T47D (cell line): ENCODE results near the gene SIGLEC12.
"Not testable (repeated sequence)": the region's sequence is repeated elsewhere in the genome, so short reads cannot be mapped to it uniquely, and the experiment has no call there.

Source experiments
- DNase-seq, 2 experiments: peaks; one replicate each; pipeline versions ENCODE4 v3.0.0 to v3.0.0-alpha.2; 2011 to 2012; ENCODE audit warnings: low read depth in 1 of 2, low spot score in 1 of 2
- JUND ChIP-seq: IDR thresholded peaks from 2 replicates; pipeline ENCODE4 v1.6.1; 2012; ENCODE audit warnings: low read depth
- in situ Hi-C: cut with HindIII; loops from 2 replicates; pipeline ENCODE4 v1.10.0; 2016; ENCODE audit warnings: low sequenced_read_pairs, low pct_unique_long_range_greater_than_20kb

SIGLEC12 gene

GRCh38 chr19:51469629-51470028 is 32.0 kb downstream of the SIGLEC12 start:
- no peak for DNase-seq
- in situ Hi-C loops: no loop called here
- no peak for TF ChIP-seq JUND

GRCh38 chr19:51469162-51469561 is 32.4 kb downstream of the SIGLEC12 start:
- in situ Hi-C loops: no loop called here
- TF ChIP-seq JUND: no peak
- DNase-seq: no peak

GRCh38 chr19:51468545-51468920 is 33.1 kb downstream of the SIGLEC12 start:
- DNase-seq: no peak
- in situ Hi-C loops: no loop called here
- TF ChIP-seq JUND: no peak

- no peak for TF ChIP-seq JUND
- no peak for DNase-seq
- in situ Hi-C loops: no loop called here
These were observed 33.6 kb downstream of the SIGLEC12 start for GRCh38 chr19:51467864-51468544.

GRCh38 chr19:51466723-51467122 is 34.9 kb downstream of the SIGLEC12 start:
- in situ Hi-C loops: no loop called here
- TF ChIP-seq JUND: no peak
- no peak for DNase-seq

- in situ Hi-C loops: not testable (repeated sequence)
These were observed 37.5 kb downstream of the SIGLEC12 start for GRCh38 chr19:51463976-51464581.

GRCh38 chr19:51462681-51463080 is 38.9 kb downstream of the SIGLEC12 start:
- no peak for TF ChIP-seq JUND
- in situ Hi-C loops: no loop called here
- no peak for DNase-seq

More at GRCh38 chr19:51463976-51464581, 37.5 kb downstream of the SIGLEC12 start:
- not testable (repeated sequence) for DNase-seq

GRCh38 chr19:51462276-51462675 is 39.3 kb downstream of the SIGLEC12 start:
- TF ChIP-seq JUND: no peak
- in situ Hi-C loops: no loop called here
- no peak for DNase-seq

- DNase-seq: no peak
- no peak for TF ChIP-seq JUND
- in situ Hi-C loops: no loop called here
These were observed 39.9 kb downstream of the SIGLEC12 start for GRCh38 chr19:51461723-51462161.

GRCh38 chr19:51460164-51460992 is 41.2 kb downstream of the SIGLEC12 start:
- DNase-seq: no peak
- TF ChIP-seq JUND: no peak
- in situ Hi-C loops: no loop called here

GRCh38 chr19:51458899-51459505 is 42.6 kb downstream of the SIGLEC12 start:
- no peak for DNase-seq
- TF ChIP-seq JUND: no peak
- in situ Hi-C loops: no loop called here

GRCh38 chr19:51458051-51458645 is 43.5 kb downstream of the SIGLEC12 start, which contains the start of gene SIGLEC8:
Gene SIGLEC8, minus strand, starts transcription at chr19:51458454. Its CDS starts 67 bp downstream, at chr19:51458387.
- TF ChIP-seq JUND: no peak
- in situ Hi-C loops: no loop called here
- no peak for DNase-seq
